Measurements from ENCODE around the gene MCM3AP. TPM values are rescaled to one million over a fixed set of nuclear protein-coding genes. Genes with fewer than 3 reads are reported as not detected.

The MCM3AP gene
- polyA plus RNA-seq, 1 experiment: 31.6 TPM

DNA sequence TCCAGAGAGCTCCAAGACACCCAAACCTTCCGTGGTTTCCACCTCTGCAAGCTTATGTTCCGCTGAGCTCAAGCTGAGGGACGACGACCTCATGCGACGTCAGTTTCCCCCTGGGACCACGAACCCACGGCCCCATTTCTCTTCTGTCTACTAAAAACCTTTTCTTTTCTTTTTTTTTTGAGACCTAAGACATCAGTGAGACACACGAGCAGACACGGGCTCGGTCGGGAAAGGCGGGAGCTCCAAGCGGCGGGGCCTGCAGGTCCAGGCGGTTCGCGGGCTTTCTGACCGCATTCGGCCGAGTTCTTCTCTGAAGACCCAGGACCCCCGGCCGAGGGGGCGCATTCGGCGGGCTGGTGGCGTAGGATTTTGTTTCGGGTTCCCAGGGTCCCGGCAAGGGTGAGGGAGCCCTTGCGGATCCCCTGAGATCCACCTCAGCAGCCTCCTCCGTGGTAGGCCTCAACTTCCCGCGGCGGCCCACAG is 37.9 kb upstream of the MCM3AP start:
- Histone ChIP-seq H3K27me3 (ENCODE audit: control insufficient read depth, insufficient read depth, low read length) (no peaks in the 10 kb centered on the region), H3K36me3 (ENCODE audit: control insufficient read depth, insufficient read depth, low read length) (peaks cover 6% of the 10 kb centered on the region), H3K4me3 (ENCODE audit: low read depth, low read length) (peak overlapping the region; percentile 64)
- DNase-seq (ENCODE audit: low read depth): no peak
- TF ChIP-seq, protein P1, sequence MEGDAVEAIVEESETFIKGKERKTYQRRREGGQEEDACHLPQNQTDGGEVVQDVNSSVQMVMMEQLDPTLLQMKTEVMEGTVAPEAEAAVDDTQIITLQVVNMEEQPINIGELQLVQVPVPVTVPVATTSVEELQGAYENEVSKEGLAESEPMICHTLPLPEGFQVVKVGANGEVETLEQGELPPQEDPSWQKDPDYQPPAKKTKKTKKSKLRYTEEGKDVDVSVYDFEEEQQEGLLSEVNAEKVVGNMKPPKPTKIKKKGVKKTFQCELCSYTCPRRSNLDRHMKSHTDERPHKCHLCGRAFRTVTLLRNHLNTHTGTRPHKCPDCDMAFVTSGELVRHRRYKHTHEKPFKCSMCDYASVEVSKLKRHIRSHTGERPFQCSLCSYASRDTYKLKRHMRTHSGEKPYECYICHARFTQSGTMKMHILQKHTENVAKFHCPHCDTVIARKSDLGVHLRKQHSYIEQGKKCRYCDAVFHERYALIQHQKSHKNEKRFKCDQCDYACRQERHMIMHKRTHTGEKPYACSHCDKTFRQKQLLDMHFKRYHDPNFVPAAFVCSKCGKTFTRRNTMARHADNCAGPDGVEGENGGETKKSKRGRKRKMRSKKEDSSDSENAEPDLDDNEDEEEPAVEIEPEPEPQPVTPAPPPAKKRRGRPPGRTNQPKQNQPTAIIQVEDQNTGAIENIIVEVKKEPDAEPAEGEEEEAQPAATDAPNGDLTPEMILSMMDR (IDR thresholded peaks at IDR 0.05; ENCODE audit: insufficient read depth, low read depth, low read length): no peak
- ChIA-PET CTCF (no interaction called here), POLR2A (no interaction called here)

GRCh38 chr21:46322351-46323226 is 37.2 kb upstream of the MCM3AP start:
- POLR2A ChIA-PET: no interaction called here
- CTCF ChIA-PET: interaction anchor here (0.9 kb wide), 1 partner anchor 1513 kb away, joined by 3 read pairs; no protein-coding TSS in a partner anchor
- DNase-seq (ENCODE audit: low read depth): no peak
- TF ChIP-seq, protein P1 (IDR thresholded peaks at IDR 0.05; ENCODE audit: insufficient read depth, low read depth, low read length): no peak
- H3K27me3 ChIP-seq (ENCODE audit: control insufficient read depth, insufficient read depth, low read length): no peaks in the 10 kb centered on the region
- peaks cover 2% of the 10 kb centered on the region; the same call in 1 of the 2 replicates for H3K36me3 ChIP-seq (ENCODE audit: control insufficient read depth, insufficient read depth, low read length)
- peak overlapping the region; percentile 64 for H3K4me3 ChIP-seq (ENCODE audit: low read depth, low read length)

GRCh38 chr21:46320331-46320801 is 35.0 kb upstream of the MCM3AP start:
- H3K4me3 ChIP-seq (ENCODE audit: low read depth, low read length): no peak overlapping the region
- ChIA-PET CTCF (no interaction called here), POLR2A (no interaction called here)
- H3K27me3 ChIP-seq (ENCODE audit: control insufficient read depth, insufficient read depth, low read length): no peaks in the 10 kb centered on the region
- H3K36me3 ChIP-seq (ENCODE audit: control insufficient read depth, insufficient read depth, low read length): peaks cover 1% of the 10 kb centered on the region; the same call in 1 of the 2 replicates
- DNase-seq (ENCODE audit: low read depth): no peak
- TF ChIP-seq, protein P1 (IDR thresholded peaks at IDR 0.05; ENCODE audit: insufficient read depth, low read depth, low read length): no peak

GRCh38 chr21:46319186-46319585 is 33.8 kb upstream of the MCM3AP start:
- Histone ChIP-seq H3K36me3 (ENCODE audit: control insufficient read depth, insufficient read depth, low read length) (peaks cover 1% of the 10 kb centered on the region; the same call in 1 of the 2 replicates), H3K4me3 (ENCODE audit: low read depth, low read length) (no peak overlapping the region), H3K27me3 (ENCODE audit: control insufficient read depth, insufficient read depth, low read length) (no peaks in the 10 kb centered on the region)
- ChIA-PET POLR2A (no interaction called here), CTCF (interaction anchor here (0.6 kb wide), 1 partner anchor 19 kb away, joined by 4 read pairs; no protein-coding TSS in a partner anchor)
- DNase-seq (ENCODE audit: low read depth): no peak
- TF ChIP-seq, protein P1 (IDR thresholded peaks at IDR 0.05; ENCODE audit: insufficient read depth, low read depth, low read length): no peak

DNA sequence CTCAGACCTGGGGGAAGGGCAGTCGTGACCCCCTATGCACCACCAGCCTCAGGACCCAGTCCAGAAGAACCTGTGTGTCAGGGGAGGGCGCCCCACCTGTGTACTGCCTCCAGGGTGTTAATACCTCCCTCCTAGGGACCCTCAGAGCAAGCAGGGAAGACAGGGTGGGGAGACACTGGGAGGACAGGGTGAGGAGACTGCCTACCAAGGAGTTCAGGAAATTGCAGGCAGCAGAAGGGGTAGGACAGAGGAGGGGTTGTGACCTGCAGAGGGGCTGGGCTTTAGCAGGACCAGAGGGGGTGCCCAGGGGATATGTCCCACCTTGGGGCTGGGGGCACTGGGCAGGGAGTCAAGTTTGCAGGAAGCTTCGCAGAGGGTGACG is 33.0 kb upstream of the MCM3AP start:
- TF ChIP-seq, protein P1 (IDR thresholded peaks at IDR 0.05; ENCODE audit: insufficient read depth, low read depth, low read length): no peak
- Histone ChIP-seq H3K27me3 (ENCODE audit: control insufficient read depth, insufficient read depth, low read length) (no peaks in the 10 kb centered on the region), H3K4me3 (ENCODE audit: low read depth, low read length) (no peak overlapping the region), H3K36me3 (ENCODE audit: control insufficient read depth, insufficient read depth, low read length) (peaks cover 1% of the 10 kb centered on the region; the same call in 1 of the 2 replicates)
- ChIA-PET POLR2A (no interaction called here), CTCF (no interaction called here)
- no peak for DNase-seq (ENCODE audit: low read depth)

Measured in BJ (cell line).